A549 (cell line): ENCODE results near the gene ZFPM1. TPM values are rescaled to one million over a fixed set of nuclear protein-coding genes. Genes with fewer than 3 reads are reported as not detected.

Experiments
- ATAC-seq, 2 experiments: fragments of 200-7000 bp in 1 of 2; fragments of >200 bp in 1 of 2; cut with Nextera tagmentation in 1 of 2; cut with Tn5 transposase in 1 of 2; 3 replicates each; pipeline versions ENCODE4 v1.8.0 to v1.9.1; 2018 to 2020; ENCODE audit warnings: mild to moderate bottlenecking in 1 of 2, moderate library complexity in 1 of 2
- CTCF ChIA-PET: fragments of 300-600 bp; sonication (Branson Sonifier 250); formaldehyde crosslinking; extraction: SDS; loops from one replicate; lab custom pipeline; 2021; ENCODE audit warnings: antibody characterized with exemption, inconsistent platforms; lab: Yijun Ruan, JAX
- POLR2A ChIA-PET: fragments of 350-600 bp; formaldehyde crosslinking; extraction: SDS; loops from one replicate; lab custom pipeline; 2021; ENCODE audit warnings: antibody characterized with exemption, inconsistent platforms; lab: Yijun Ruan, JAX
- DNase-seq, 2 experiments: peaks; one replicate each; pipeline versions ENCODE4 v3.0.0 to v3.0.0-alpha.2; 2011 to 2016; ENCODE audit warnings: low read depth in 1 of 2, low spot score in 1 of 2
- FAIRE-seq: peaks from 2 replicates; lab custom pipeline; 2011; peaks lifted over from hg19 to GRCh38; lab: Jason Lieb, UNC
- H3K27ac ChIP-seq, 2 experiments: fragments of >200 bp; sonication (Bioruptor Twin); formaldehyde crosslinking; 3 replicates each; pipeline ENCODE4 v1.5.1; 2016 to 2017
- H3K4me1 ChIP-seq: fragments of >200 bp; sonication (Bioruptor Twin); formaldehyde crosslinking; 3 replicates; pipeline ENCODE4 v1.6.1; 2016
- H3K4me2 ChIP-seq: fragments of >200 bp; sonication (Bioruptor Twin); formaldehyde crosslinking; 3 replicates; pipeline ENCODE4 v1.6.1; 2016
- H3K4me3 ChIP-seq: fragments of >200 bp; sonication (Bioruptor Twin); formaldehyde crosslinking; 3 replicates; pipeline ENCODE4 v1.5.1; 2016
- H3K9me3 ChIP-seq: fragments of >200 bp; sonication (Bioruptor Twin); formaldehyde crosslinking; 3 replicates; pipeline ENCODE4 v1.6.1; 2016
- BHLHE40 ChIP-seq: IDR thresholded peaks from 2 replicates; pipeline ENCODE4 v1.6.1; 2012; ENCODE audit warnings: low read depth, low read length, inconsistent platforms
- CBX2 ChIP-seq: fragments of 200-600 bp; sonication (generic); IDR thresholded peaks from 2 replicates; pipeline ENCODE4 v1.6.1; 2016; ENCODE audit warnings: low read depth, mild to moderate bottlenecking, borderline replicate concordance
- CEBPB ChIP-seq, 2 experiments: fragments of >200 bp in 1 of 2; sonication (Bioruptor Twin) in 1 of 2; formaldehyde crosslinking in 1 of 2; IDR thresholded peaks; 2 replicates each; pipeline ENCODE4 v1.6.1; 2012 to 2016
- EHMT2 ChIP-seq: fragments of 200-600 bp; sonication (generic); IDR thresholded peaks from 2 replicates; pipeline ENCODE4 v1.6.1; 2016; ENCODE audit warnings: antibody characterized with exemption, low read depth, mild to moderate bottlenecking, moderate library complexity
- EP300 ChIP-seq, 2 experiments: fragments of >200 bp; sonication (Bioruptor Twin); formaldehyde crosslinking; IDR thresholded peaks; 2 replicates in 1 of 2; 3 replicates in 1 of 2; pipeline ENCODE4 v1.6.1; 2016 to 2017
- GATA3 ChIP-seq: IDR thresholded peaks from 2 replicates; pipeline ENCODE4 v1.6.1; 2012; ENCODE audit warnings: borderline replicate concordance
- HDAC2 ChIP-seq: fragments of 200-600 bp; sonication (generic); IDR thresholded peaks from 2 replicates; pipeline ENCODE4 v1.6.1; 2016
- HMGXB4 ChIP-seq: fragments of 250-450 bp; sonication (Bioruptor Pico); IDR thresholded peaks from 2 replicates; pipeline ENCODE4 v1.5.0; 2021; ENCODE audit warnings: mild to moderate bottlenecking, moderate library complexity, borderline replicate concordance
- HOXB5 ChIP-seq: fragments of 250-450 bp; sonication (Bioruptor Pico); IDR thresholded peaks from 2 replicates; pipeline ENCODE4 v1.5.0; 2020; ENCODE audit warnings: mild to moderate bottlenecking, moderate library complexity
- JUN ChIP-seq, 2 experiments: fragments of >200 bp; sonication (Bioruptor Twin); formaldehyde crosslinking; IDR thresholded peaks; 2 replicates in 1 of 2; 3 replicates in 1 of 2; pipeline ENCODE4 v1.6.1; 2016 to 2017
- JUNB ChIP-seq: fragments of >200 bp; sonication (Bioruptor Twin); formaldehyde crosslinking; IDR thresholded peaks from 2 replicates; pipeline ENCODE4 v1.6.1; 2016
- KDM1A ChIP-seq: fragments of 200-600 bp; sonication (generic); IDR thresholded peaks from 2 replicates; pipeline ENCODE4 v1.6.1; 2016; ENCODE audit warnings: low read depth, mild to moderate bottlenecking
- MAFK ChIP-seq: fragments of 450-650 bp; IDR thresholded peaks from 2 replicates; pipeline ENCODE4 v1.6.1; 2014; ENCODE audit not compliant: partially characterized antibody
- MYC ChIP-seq: IDR thresholded peaks from 2 replicates; pipeline ENCODE4 v1.6.1; 2012; ENCODE audit warnings: mild to moderate bottlenecking, inconsistent platforms, low read length, improper control_type of control experiment, borderline replicate concordance
- NR3C1 ChIP-seq: fragments of >200 bp; sonication (Bioruptor Twin); formaldehyde crosslinking; IDR thresholded peaks from 3 replicates; pipeline ENCODE4 v1.6.1; 2017
- PBX3 ChIP-seq: IDR thresholded peaks from 2 replicates; pipeline ENCODE4 v1.6.1; 2012
- POLR2A ChIP-seq: IDR thresholded peaks from 2 replicates; pipeline ENCODE4 v1.6.1; 2012; ENCODE audit warnings: mild to moderate bottlenecking, low read length
- SMC3 ChIP-seq: fragments of >200 bp; sonication (Bioruptor Twin); formaldehyde crosslinking; IDR thresholded peaks from 3 replicates; pipeline ENCODE4 v1.6.1; 2018; ENCODE audit warnings: inconsistent platforms
- SREBF2 ChIP-seq: fragments of 450-650 bp; IDR thresholded peaks from 2 replicates; pipeline ENCODE4 v1.6.1; 2014; ENCODE audit warnings: mild to moderate bottlenecking, moderate library complexity
- ZC3H11A ChIP-seq: fragments of 450-650 bp; IDR thresholded peaks from 2 replicates; pipeline ENCODE4 v1.6.1; 2014; ENCODE audit warnings: antibody characterized with exemption, mild to moderate bottlenecking
- ZFP36 ChIP-seq: fragments of 450-650 bp; IDR thresholded peaks from 2 replicates; pipeline ENCODE4 v1.6.1; 2014; ENCODE audit warnings: borderline replicate concordance; ENCODE audit not compliant: partially characterized antibody
- ZNF302 ChIP-seq: fragments of 250-450 bp; sonication (Bioruptor Pico); IDR thresholded peaks from 2 replicates; pipeline ENCODE4 v1.9.0; 2021; ENCODE audit warnings: inconsistent platforms, mild to moderate bottlenecking, moderate library complexity
- whole genome bisulfite sequencing: methylation state at CpG from one replicate; pipeline ENCODE4 v1.1.6; 2017; ENCODE audit errors: missing lambda C conversion rate; 5-methylcytosine and 5-hydroxymethylcytosine counted together
- polyA plus RNA-seq, 4 experiments: library from polyadenylated mRNA; depleted of rRNA in 3 of 4; stranded (reverse); fragments of >200 nt; fragmentation: RNase III in 1 of 4; extraction: RNeasy Plus Mini Kit Qiagen cat#74134 plus additional on column Dnase treatment in 1 of 4; gene quantifications; 2 replicates in 3 of 4; 3 replicates in 1 of 4; pipeline ENCODE4 v1.2.3, GENCODE V29; 2011 to 2017

Gene ZFPM1
- polyA plus RNA-seq, 2 of the 4 experiments (the other 2 are of a cell fraction), result 0.36 to 2.5 TPM

GRCh38 chr16:88576307-88576706 is 123.2 kb downstream of the ZFPM1 start:
- WGBS, result over 99% methylated on average over 11 of the region's 13 CpGs
- Histone ChIP-seq H3K4me2 (no peak overlapping the region), H3K27ac (no peak overlapping the region), H3K4me1 (peaks cover 8% of the 10 kb centered on the region), H3K9me3 (no peaks in the 10 kb centered on the region), H3K4me3 (no peak overlapping the region)
- ATAC-seq (no peak), DNase-seq (no peak), FAIRE-seq (no peak)
- POLR2A ChIA-PET, result no interaction called here
- CTCF ChIA-PET, result no interaction called here
- TF ChIP-seq EHMT2 (no peak), NR3C1 (no peak), GATA3 (no peak), SMC3 (no peak), MYC (no peak), CBX2 (no peak)

GRCh38 chr16:88577166-88577565 is 124.1 kb downstream of the ZFPM1 start:
- no peak for FAIRE-seq

GRCh38 chr16:88578446-88579313 is 125.6 kb downstream of the ZFPM1 start:
- CTCF ChIA-PET, result interaction anchor here (0.6 to 1.0 kb wide), 4 partner anchors 9 to 1117 kb away, joined by 3 to 4 read pairs (median 3); partner anchors contain the start of gene ZC3H18
- Histone ChIP-seq H3K27ac (no peak overlapping the region), H3K9me3 (no peaks in the 10 kb centered on the region), H3K4me3 (no peak overlapping the region), H3K4me1 (no peaks in the 10 kb centered on the region), H3K4me2 (no peak overlapping the region)
- no peak for TF ChIP-seq CBX2
- TF ChIP-seq HOXB5, result no peak
- no peak for TF ChIP-seq CEBPB (IDR thresholded peaks at IDR 0.05)
- TF ChIP-seq PBX3, result no peak
- no peak for TF ChIP-seq GATA3
- TF ChIP-seq MAFK, result no peak
- DNase-seq (no peak), FAIRE-seq (no peak), ATAC-seq (no peak)
- WGBS, result 96% methylated on average over 26 of the region's 26 CpGs
- POLR2A ChIA-PET, result no interaction called here

More at GRCh38 chr16:88577166-88577565, 124.1 kb downstream of the ZFPM1 start:
- ChIA-PET POLR2A (no interaction called here), CTCF (no interaction called here)
- 96% methylated on average over 20 of the region's 20 CpGs for WGBS
- Histone ChIP-seq H3K4me2 (no peak overlapping the region), H3K4me3 (no peak overlapping the region), H3K4me1 (no peaks in the 10 kb centered on the region; the same call in 2 of the 3 replicates), H3K9me3 (no peaks in the 10 kb centered on the region), H3K27ac (no peak overlapping the region)
- ATAC-seq, result no peak
- DNase-seq, result no peak
- TF ChIP-seq JUN (IDR thresholded peaks at IDR 0.05), result no peak
- no peak for TF ChIP-seq SREBF2
- no peak for TF ChIP-seq JUNB
- TF ChIP-seq CEBPB (IDR thresholded peaks at IDR 0.05), result no peak
- TF ChIP-seq KDM1A, result no peak
- TF ChIP-seq MAFK, result no peak
- TF ChIP-seq EP300 (IDR thresholded peaks at IDR 0.05), result no peak
- TF ChIP-seq ZNF302 (CRISPR knock-in tag), result no peak
- TF ChIP-seq POLR2A, result no peak
- TF ChIP-seq ZC3H11A, result no peak
- TF ChIP-seq HOXB5, result no peak
- TF ChIP-seq HMGXB4 (CRISPR knock-in tag), result no peak
- no peak for TF ChIP-seq HDAC2
- no peak for TF ChIP-seq BHLHE40
- TF ChIP-seq GATA3, result no peak
- TF ChIP-seq EHMT2, result no peak
- no peak for TF ChIP-seq ZFP36
- no peak for TF ChIP-seq NR3C1
